ENCODE results near the gene ADAMTS19. TPM values are rescaled to one million over a fixed set of nuclear protein-coding genes. Genes with fewer than 3 reads are reported as not detected.

ADAMTS19 gene
- total RNA-seq, 4 donors from 2014 or later = 0.42 to 12.0 (median 2.7) TPM; not detected in 1

- no peak overlapping the region for H3K27ac ChIP-seq
- TF ChIP-seq CTCF (IDR thresholded peaks at IDR 0.05) = no peak
- no peak for TF ChIP-seq EP300 (IDR thresholded peaks at IDR 0.05)
- no peak for TF ChIP-seq POLR2A (IDR thresholded peaks at IDR 0.05)
- no peak overlapping the region for H3K4me3 ChIP-seq
- no peaks in the 10 kb centered on the region for H3K27me3 ChIP-seq
- no peaks in the 10 kb centered on the region for H3K9me3 ChIP-seq
- DNase-seq (ENCODE audit: low spot score in 2 of 2) = no peak
- 79 to 84% methylated on average over 2 of the region's 2 CpGs for WGBS, 2 donors
- no peaks in the 10 kb centered on the region for H3K36me3 ChIP-seq
- H3K4me1 ChIP-seq = no peaks in the 10 kb centered on the region
Measured at GRCh38 chr5:129474544-129474943, 14.4 kb downstream of the ADAMTS19 start.

GRCh38 chr5:129476751-129477150 lies 16.7 kb downstream of the ADAMTS19 start:
- no peaks in the 10 kb centered on the region for H3K9me3 ChIP-seq
- no peaks in the 10 kb centered on the region for H3K36me3 ChIP-seq
- H3K4me1 ChIP-seq = no peaks in the 10 kb centered on the region
- no peak for DNase-seq (ENCODE audit: low spot score in 2 of 2)
- no peak overlapping the region for H3K4me3 ChIP-seq
- TF ChIP-seq CTCF (IDR thresholded peaks at IDR 0.05) = no peak
- TF ChIP-seq EP300 (IDR thresholded peaks at IDR 0.05) = no peak
- TF ChIP-seq POLR2A (IDR thresholded peaks at IDR 0.05) = no peak
- no peaks in the 10 kb centered on the region for H3K27me3 ChIP-seq
- H3K27ac ChIP-seq = no peak overlapping the region

GRCh38 chr5:129477532-129477931 lies 17.4 kb downstream of the ADAMTS19 start:
- Histone ChIP-seq H3K27ac (no peak overlapping the region), H3K36me3 (no peaks in the 10 kb centered on the region), H3K4me1 (no peaks in the 10 kb centered on the region), H3K9me3 (no peaks in the 10 kb centered on the region), H3K4me3 (no peak overlapping the region), H3K27me3 (no peaks in the 10 kb centered on the region)
- TF ChIP-seq POLR2A (IDR thresholded peaks at IDR 0.05) = no peak
- no peak for TF ChIP-seq CTCF (IDR thresholded peaks at IDR 0.05)
- no peak for TF ChIP-seq EP300 (IDR thresholded peaks at IDR 0.05)
- DNase-seq (ENCODE audit: low spot score in 2 of 2) = no peak
- WGBS, 2 donors = 17 to 39% methylated on average over 1 of the region's 1 CpG

GRCh38 chr5:129481161-129481560 lies 21.1 kb downstream of the ADAMTS19 start:
- Histone ChIP-seq H3K4me1 (no peaks in the 10 kb centered on the region), H3K4me3 (no peak overlapping the region)
- 70 to 80% methylated on average over 3 of the region's 3 CpGs for WGBS, 2 donors

GRCh38 chr5:129496421-129496820 lies 36.3 kb downstream of the ADAMTS19 start:
- H3K27ac ChIP-seq = no peak overlapping the region
- H3K4me3 ChIP-seq = no peak overlapping the region
- no peaks in the 10 kb centered on the region for H3K9me3 ChIP-seq
- H3K36me3 ChIP-seq = no peaks in the 10 kb centered on the region
- H3K27me3 ChIP-seq = no peaks in the 10 kb centered on the region
- no peaks in the 10 kb centered on the region for H3K4me1 ChIP-seq
- no peak for TF ChIP-seq POLR2A (IDR thresholded peaks at IDR 0.05)
- DNase-seq (ENCODE audit: low spot score in 2 of 2) = no peak

More at GRCh38 chr5:129481161-129481560, 21.1 kb downstream of the ADAMTS19 start:
- no peak for DNase-seq (ENCODE audit: low spot score in 2 of 2)
- TF ChIP-seq POLR2A (IDR thresholded peaks at IDR 0.05) = no peak
- TF ChIP-seq CTCF (IDR thresholded peaks at IDR 0.05) = no peak
- no peak for TF ChIP-seq EP300 (IDR thresholded peaks at IDR 0.05)
- H3K27me3 ChIP-seq = no peaks in the 10 kb centered on the region
- no peaks in the 10 kb centered on the region for H3K36me3 ChIP-seq
- H3K9me3 ChIP-seq = no peaks in the 10 kb centered on the region
- no peak overlapping the region for H3K27ac ChIP-seq

Data from tibial nerve (tissue), 4 donors.